Prostate gland (tissue), 2 donors: ENCODE data around the gene PBX3. TPM values are rescaled to one million over a fixed set of nuclear protein-coding genes. Genes with fewer than 3 reads are reported as not detected.

Experiments used
- DNase-seq: peaks from one replicate; pipeline ENCODE4 v3.0.0-alpha.2; 2019; ENCODE audit warnings: low spot score
- H3K27ac ChIP-seq, 2 donors: fragments of 200-600 bp; sonication (generic); 2 replicates each; pipeline ENCODE4 v1.5.1; 2017 to 2019
- H3K27me3 ChIP-seq: fragments of 200-600 bp; sonication (generic); replicated peaks from 2 replicates; pipeline ENCODE4 v1.5.1; 2019; ENCODE audit not compliant: insufficient read depth
- H3K36me3 ChIP-seq, 2 donors: fragments of 200-600 bp; sonication (generic); 1 replicate in 1 of 2; 2 replicates in 1 of 2; pipeline versions ENCODE4 v1.5.1 to v1.8.1; 2017 to 2019
- H3K4me1 ChIP-seq: fragments of 200-600 bp; sonication (generic); replicated peaks from 2 replicates; pipeline ENCODE4 v1.5.1; 2019
- H3K4me3 ChIP-seq, 2 donors: fragments of 200-600 bp; sonication (generic); 2 replicates each; pipeline ENCODE4 v1.5.1; 2017 to 2019
- H3K9me3 ChIP-seq: fragments of 200-600 bp; sonication (generic); 2 replicates; pipeline ENCODE4 v1.5.1; 2017
- POLR2A ChIP-seq: fragments of 450-650 bp; IDR thresholded peaks from one replicate; pipeline ENCODE4 v1.6.1; 2016; ENCODE audit warnings: antibody characterized with exemption, mild to moderate bottlenecking
- POLR2AphosphoS5 ChIP-seq: sonication (generic); formaldehyde crosslinking; IDR thresholded peaks from one replicate; pipeline ENCODE4 v1.6.1; 2017; ENCODE audit warnings: antibody characterized with exemption
- WGBS: methylation state at CpG from one replicate; pipeline ENCODE4 v1.1.5; 2018; 5-methylcytosine and 5-hydroxymethylcytosine counted together
- intact Hi-C: fragments of 100-400 bp; cut with DNase I; formaldehyde crosslinking; loops from one replicate; pipeline ENCODE4 v1.14.2; 2022
- total RNA-seq, 2 donors: library from RNA; depleted of rRNA; stranded (reverse); fragments of >200 nt; gene quantifications; one replicate each; pipeline ENCODE4 v1.1.0, GENCODE V29; 2016
- TF ChIP-seq, protein P1 (sequence below), 4 experiments: fragments of 200-600 bp in 2 of 4; fragments of 450-650 bp in 2 of 4; sonication (generic) in 2 of 4; IDR thresholded peaks; 1 replicate in 3 of 4; 2 replicates in 1 of 4; pipeline ENCODE4 v1.5.1; 2016 to 2019; ENCODE audit warnings: antibody characterized with exemption in 4 of 4, mild to moderate bottlenecking in 2 of 4, moderate library complexity in 2 of 4

PBX3 gene
- total RNA-seq, 2 donors from 2014 or later, result 48.5 to 77.6 TPM

DNA sequence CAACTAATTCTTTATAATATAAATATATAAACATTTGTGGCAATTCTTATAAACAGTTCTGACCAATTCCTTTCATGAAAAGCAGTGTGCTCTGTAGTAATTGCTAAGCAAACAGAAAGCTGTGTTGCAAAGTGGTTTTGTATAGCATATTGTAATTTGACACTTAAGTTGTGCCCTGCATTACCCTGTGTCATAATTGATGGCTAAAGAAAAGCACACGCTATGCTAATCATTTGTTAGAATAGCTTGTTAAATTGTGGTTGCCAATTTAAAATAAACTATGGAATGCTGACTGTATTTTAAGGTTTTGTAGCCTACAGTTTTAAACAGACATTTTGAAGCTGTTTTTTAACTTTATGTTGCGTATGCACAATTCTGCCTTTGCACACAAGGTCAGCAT is 140.0 kb downstream of the PBX3 start:
- peaks cover 5% of the 10 kb centered on the region for H3K4me1 ChIP-seq
- 50% methylated on average over 2 of the region's 2 CpGs for WGBS
- TF ChIP-seq, protein P1, sequence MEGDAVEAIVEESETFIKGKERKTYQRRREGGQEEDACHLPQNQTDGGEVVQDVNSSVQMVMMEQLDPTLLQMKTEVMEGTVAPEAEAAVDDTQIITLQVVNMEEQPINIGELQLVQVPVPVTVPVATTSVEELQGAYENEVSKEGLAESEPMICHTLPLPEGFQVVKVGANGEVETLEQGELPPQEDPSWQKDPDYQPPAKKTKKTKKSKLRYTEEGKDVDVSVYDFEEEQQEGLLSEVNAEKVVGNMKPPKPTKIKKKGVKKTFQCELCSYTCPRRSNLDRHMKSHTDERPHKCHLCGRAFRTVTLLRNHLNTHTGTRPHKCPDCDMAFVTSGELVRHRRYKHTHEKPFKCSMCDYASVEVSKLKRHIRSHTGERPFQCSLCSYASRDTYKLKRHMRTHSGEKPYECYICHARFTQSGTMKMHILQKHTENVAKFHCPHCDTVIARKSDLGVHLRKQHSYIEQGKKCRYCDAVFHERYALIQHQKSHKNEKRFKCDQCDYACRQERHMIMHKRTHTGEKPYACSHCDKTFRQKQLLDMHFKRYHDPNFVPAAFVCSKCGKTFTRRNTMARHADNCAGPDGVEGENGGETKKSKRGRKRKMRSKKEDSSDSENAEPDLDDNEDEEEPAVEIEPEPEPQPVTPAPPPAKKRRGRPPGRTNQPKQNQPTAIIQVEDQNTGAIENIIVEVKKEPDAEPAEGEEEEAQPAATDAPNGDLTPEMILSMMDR (IDR thresholded peaks at IDR 0.05), result no peak
- no peak for TF ChIP-seq POLR2A
- no peak for TF ChIP-seq POLR2AphosphoS5
- H3K4me3 ChIP-seq, result no peak overlapping the region
- no peak for DNase-seq
- no peaks in the 10 kb centered on the region for H3K36me3 ChIP-seq
- intact Hi-C loops, result no loop called here
- no peak overlapping the region for H3K27ac ChIP-seq
- no peaks in the 10 kb centered on the region for H3K27me3 ChIP-seq
- H3K9me3 ChIP-seq, result no peaks in the 10 kb centered on the region

DNA sequence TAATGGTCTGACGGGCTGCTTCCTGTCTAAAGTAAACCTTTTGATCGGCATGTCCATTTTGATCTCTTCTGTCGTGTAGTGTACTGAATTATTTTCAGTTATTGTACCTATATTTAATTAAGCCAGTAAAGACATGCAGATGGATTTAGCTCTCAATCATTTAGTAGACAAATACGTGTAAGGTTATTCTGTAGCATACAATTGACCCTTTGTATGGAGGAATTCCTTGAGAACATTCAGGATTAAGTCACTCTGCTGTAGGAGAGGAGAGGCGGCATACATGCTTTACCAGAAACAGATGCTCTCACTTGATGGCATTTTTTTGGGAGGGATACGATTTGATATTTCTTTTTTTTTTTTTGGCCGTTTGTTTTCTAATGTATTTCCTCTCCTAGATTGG is 141.0 kb downstream of the PBX3 start:
- no peak for DNase-seq
- 73% methylated on average over 7 of the region's 7 CpGs for WGBS
- Histone ChIP-seq H3K4me3 (no peak overlapping the region), H3K9me3 (no peaks in the 10 kb centered on the region), H3K27ac (no peak overlapping the region), H3K36me3 (no peaks in the 10 kb centered on the region), H3K4me1 (peaks cover 5% of the 10 kb centered on the region), H3K27me3 (no peaks in the 10 kb centered on the region)
- intact Hi-C loops, result no loop called here
- TF ChIP-seq POLR2AphosphoS5 (no peak), POLR2A (no peak)
- TF ChIP-seq, protein P1 (IDR thresholded peaks at IDR 0.05), result no peak

DNA sequence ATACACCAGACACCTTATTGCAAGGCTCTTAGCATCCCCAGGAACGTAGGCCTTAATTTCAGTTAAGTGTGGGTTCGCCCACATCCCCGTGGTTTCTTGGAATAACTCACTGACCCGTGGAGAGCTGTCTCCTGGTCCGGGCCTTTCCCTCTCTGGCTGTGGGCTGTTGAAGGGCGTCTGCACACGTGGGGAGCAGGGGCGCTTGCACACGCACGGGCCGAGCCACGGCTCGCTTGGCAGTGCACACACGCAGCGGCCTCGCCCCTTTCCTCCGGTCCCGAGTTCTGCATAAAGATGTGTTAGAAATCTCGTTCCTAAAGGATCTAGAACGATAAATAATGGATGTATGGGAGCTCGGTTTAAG is 141.9 kb downstream of the PBX3 start:
- Histone ChIP-seq H3K27me3 (no peaks in the 10 kb centered on the region), H3K9me3 (no peaks in the 10 kb centered on the region), H3K27ac (peak overlapping the region; percentile 46 to 47), H3K4me1 (peaks cover 5% of the 10 kb centered on the region), H3K36me3 (no peaks in the 10 kb centered on the region), H3K4me3 (peak overlapping the region; percentile 38)
- DNase-seq, result no peak
- TF ChIP-seq POLR2A, result no peak
- TF ChIP-seq POLR2AphosphoS5, result no peak
- TF ChIP-seq, protein P1 (IDR thresholded peaks at IDR 0.05), result no peak
- WGBS, result 27% methylated on average over 21 of the region's 21 CpGs
- intact Hi-C loops, result no loop called here

DNA sequence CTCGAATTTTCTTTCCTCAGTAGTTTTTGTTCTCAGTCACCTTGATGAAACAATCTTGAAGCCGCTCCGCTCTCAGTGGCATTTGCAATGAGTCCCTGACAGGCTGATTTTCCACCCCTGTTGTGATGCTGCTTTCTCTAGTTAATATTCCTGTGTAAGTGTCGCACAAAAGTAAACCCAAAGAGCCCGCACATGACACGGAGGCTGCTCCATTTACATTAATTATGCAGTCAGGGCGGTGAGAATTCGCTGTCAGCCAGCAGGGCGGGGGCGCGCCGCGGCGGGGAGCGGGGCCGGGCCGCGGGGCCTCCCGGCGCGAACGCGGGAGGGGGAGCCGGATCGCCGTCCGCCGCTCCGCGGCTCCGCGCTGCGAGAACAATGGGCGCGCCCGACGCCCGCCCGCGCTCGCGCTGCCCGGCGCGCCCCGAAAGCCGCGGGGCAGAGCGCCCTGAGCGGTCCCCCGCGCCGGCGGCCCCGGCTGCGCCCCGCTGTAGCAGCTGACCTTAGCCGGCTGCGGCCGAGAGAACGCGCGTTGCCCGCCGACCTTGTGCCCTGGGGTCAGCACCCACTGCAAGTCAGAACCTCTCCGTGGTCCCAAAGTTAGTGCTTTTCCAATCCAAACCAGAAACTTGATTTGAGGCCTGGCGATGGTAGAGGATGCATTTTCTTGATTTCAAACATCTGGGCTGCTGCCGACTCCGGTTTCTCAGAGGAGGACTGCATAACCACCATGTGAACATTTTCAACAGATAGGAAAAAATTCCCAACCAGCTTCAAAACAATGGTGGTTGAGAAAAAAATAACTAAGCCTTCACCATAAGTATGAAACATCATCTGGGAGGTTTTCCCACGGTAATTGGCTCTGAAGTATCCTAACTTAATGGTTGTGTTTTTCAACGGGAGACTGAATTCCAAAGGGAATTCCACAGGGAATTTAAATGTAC is 142.6 kb downstream of the PBX3 start:
- intact Hi-C loops, result loop anchor here (5.0 kb wide), 1 partner anchor 142 kb away; the partner anchor contains the start of gene PBX3
- peaks cover 5% of the 10 kb centered on the region for H3K4me1 ChIP-seq
- DNase-seq, result no peak
- H3K27me3 ChIP-seq, result no peaks in the 10 kb centered on the region
- peak overlapping the region; percentile 46 to 47 for H3K27ac ChIP-seq
- H3K9me3 ChIP-seq, result no peaks in the 10 kb centered on the region
- H3K36me3 ChIP-seq, result no peaks in the 10 kb centered on the region
- 3% methylated on average over 71 of the region's 71 CpGs for WGBS
- TF ChIP-seq POLR2AphosphoS5 (no peak), POLR2A (no peak)
- TF ChIP-seq, protein P1 (IDR thresholded peaks at IDR 0.05), result no peak
- peak overlapping the region; percentile 38 for H3K4me3 ChIP-seq

DNA sequence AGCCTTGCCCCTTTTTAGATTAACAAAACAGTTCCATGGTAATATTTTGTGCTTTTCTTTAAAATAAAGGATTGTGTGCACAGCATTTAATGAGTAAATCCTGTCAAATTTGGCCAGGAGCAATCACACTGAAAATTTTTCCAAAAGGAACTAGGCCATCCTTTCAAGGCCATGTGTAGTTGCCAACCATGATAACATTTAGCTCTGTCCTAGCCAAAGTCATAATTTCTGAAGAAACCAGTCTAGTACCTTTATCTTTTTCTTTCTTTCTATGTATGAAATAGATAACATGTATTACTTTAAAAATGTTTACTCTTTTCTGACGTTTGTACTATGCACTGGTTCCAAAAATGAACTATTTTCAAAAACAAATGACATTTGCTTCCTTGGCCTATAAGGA is 143.7 kb downstream of the PBX3 start:
- no peaks in the 10 kb centered on the region for H3K36me3 ChIP-seq
- H3K27ac ChIP-seq, result no peak overlapping the region
- WGBS, result 39% methylated on average over 1 of the region's 1 CpG
- H3K9me3 ChIP-seq, result no peaks in the 10 kb centered on the region
- TF ChIP-seq POLR2AphosphoS5 (no peak), POLR2A (no peak)
- TF ChIP-seq, protein P1 (IDR thresholded peaks at IDR 0.05), result no peak
- no peak overlapping the region for H3K4me3 ChIP-seq
- intact Hi-C loops, result loop anchor here (5.0 kb wide), 1 partner anchor 144 kb away; the partner anchor contains the start of gene PBX3
- no peak for DNase-seq
- no peaks in the 10 kb centered on the region for H3K27me3 ChIP-seq
- peaks cover 5% of the 10 kb centered on the region for H3K4me1 ChIP-seq
